Activated CD4-positive, alpha-beta T cell treated with anti-CD3 and anti-CD28 coated beads, Interleukin-2, amount 50 U/mL, for 16 hours (primary cell): ENCODE measurements around the gene THAP8.

Experiments used
- DNase-seq: peaks from one replicate; pipeline ENCODE4 v3.0.0-alpha.2; 2020

Gene THAP8

DNA sequence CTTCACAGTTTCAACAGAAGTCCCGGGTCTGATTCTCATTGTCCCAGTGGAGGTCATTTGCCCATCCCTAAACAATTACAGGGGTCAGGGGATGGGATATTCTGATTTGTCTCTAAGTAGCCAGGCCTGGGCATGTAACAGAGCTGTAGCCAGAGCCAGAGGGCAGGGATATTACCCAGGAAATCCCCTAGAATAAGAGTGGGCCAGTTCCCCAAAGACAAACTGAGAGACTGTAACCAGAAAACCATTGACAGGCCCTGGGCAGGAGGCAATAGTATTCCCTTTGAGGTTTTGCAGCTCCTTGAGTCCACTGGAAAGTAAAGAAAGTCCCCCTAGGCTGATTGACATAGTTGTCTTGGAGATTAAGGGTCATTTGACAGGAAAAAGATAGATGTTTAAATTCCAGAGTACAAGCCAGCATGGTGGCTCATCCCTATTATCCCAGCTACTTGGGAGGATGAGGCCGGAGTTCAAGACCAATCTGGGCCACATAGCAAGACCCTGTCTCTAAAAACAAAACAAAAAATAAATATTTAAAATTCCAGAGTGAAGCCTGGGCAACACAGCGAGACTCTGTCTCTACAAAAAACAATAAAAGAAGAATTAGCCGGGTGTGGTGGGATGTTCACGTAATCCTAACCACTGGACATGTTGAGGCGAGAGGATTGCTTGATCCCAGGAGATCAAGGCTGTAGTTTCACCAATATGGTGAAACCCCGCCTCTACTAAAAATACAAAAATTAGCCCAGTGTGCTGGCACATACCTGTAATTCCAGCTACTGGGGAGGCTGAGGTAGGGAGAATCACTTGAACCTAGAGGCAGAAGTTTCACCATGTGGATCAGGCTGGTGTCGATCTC lies 60.9 kb downstream of the THAP8 start:
- no peak for DNase-seq

DNA sequence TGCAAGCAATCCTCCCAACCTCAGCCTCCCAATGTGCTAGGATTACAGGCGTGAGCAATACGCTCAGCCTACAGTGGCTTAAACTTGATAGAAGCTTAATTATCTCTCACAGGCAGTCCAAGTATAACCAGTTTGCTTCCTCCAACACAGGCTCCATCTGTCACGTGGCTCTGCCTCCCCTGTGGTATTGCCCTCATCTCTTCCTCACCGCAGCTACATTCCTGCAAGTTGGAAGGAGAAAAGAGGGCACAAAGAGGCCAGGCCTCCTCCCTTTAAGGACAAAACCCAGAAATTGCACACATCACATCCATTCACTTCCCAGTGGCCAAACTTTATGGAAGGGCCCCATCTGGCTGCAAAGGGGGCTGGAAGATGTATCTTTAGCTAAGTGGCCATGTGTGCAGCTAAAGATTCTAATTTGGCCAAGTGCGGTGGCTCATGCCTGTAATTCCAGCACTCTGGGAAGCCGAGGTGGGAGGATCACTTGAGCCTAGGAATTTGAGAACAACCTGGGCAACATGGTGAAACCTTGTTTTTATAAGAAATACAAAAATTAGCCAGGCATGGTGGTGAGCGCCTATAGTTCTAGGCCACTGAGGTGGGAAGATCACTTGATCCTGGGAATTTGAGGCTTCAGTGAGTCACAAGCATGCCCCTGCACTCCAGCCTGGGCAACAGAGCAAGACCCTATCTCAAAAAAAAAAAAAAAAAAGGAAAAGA lies 62.2 kb downstream of the THAP8 start:
- DNase-seq = no peak

DNA sequence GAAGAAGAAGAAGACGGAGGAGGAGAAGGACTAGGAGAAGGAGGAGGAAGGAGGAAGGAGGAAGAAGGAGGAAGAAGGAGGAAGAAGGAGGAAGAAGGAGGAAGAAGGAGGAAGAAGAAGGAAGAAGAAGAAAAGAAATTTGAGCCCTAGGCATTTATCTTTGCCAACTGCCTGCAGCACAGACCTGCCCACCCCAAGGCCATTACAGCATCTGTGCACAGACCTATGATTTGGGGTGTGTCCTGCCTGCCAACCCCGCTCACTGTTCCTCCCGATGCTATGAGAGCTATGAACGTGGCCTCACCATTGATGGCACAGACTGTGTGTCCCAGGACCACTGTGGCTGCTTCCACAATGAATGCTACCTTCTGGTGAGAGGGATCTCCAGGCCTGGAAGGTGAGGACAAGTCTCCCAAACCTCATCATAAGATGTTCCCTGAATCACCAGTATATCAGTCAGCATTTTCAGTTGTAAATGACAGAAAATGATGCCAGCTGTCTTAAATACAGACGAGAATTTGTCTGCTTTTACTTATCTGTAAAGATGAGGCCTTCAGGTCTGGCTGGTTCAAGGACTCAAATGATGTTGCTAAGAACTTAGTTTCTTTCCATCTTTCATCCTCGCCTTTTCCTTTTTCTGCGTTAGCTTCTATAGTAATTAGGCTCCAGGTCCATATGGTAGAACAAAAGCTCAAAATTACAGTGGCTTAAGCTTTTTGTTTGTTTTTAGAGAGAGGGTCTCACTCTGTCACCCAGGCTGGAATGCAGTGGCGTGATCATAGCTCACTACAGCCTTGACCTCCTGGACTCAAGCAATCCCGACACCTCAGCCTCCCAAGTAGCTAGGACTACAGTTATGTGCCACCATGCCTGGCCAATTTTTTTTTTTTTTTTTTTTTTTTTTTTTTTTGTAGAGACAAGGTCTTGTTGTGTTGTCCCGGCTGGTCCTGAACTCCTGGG lies 63.0 kb downstream of the THAP8 start:
- DNase-seq = no peak

DNA sequence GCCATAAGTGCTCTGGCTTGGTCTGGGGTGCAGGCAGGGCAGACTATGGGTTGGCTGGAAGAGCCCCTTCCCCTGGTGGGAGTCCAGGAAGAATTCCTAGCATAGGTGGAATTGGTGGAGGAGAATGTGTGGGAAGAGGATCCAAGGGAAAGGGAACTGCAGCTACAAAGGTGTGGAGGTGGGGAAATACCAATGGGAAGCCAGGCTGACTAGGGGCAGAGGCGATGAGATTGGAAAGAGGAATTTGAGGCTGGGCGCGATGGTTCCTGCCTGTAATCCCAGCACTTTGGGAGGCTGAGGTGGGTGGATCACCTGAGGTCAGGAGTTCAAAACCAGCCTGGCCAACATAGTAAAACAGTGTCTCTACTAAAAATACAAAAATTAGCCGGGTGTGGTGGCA lies 63.9 kb downstream of the THAP8 start:
- DNase-seq = no peak

DNA sequence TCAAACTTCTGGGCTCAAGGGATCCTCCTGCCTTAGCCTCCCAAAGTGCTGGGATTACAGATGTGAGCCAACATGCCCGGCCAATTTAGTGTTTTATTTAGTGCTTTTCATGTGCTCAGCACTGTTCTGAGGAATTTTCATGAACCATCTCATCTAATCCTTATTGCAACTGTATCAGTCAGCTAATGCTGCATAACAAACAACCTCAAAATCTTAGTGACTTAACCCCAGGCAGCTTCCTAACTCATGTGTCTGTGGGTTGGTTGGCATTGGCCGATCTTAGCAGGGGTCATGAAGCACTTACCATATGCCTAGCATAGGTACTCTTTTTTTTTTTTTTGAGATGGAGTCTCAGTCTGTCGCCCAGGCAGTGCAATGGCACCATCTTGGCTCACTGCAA lies 65.3 kb downstream of the THAP8 start:
- DNase-seq = no peak

DNA sequence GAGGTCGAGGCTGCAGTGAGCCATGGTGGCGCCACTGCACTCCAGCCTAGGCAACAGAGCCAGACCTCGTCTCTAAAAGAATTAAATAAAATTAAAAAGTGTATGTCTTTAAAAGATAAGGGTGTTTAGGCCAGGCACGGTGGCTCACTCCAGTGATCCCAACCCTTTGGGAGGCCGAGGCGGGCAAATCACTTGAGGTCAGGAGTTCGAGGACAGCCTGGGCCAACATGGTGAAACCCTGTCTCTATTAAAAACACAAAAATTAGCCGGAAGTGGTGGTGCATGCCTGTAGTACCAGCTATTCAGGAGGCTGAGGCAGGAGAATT lies 66.6 kb downstream of the THAP8 start:
- no peak for DNase-seq

DNA sequence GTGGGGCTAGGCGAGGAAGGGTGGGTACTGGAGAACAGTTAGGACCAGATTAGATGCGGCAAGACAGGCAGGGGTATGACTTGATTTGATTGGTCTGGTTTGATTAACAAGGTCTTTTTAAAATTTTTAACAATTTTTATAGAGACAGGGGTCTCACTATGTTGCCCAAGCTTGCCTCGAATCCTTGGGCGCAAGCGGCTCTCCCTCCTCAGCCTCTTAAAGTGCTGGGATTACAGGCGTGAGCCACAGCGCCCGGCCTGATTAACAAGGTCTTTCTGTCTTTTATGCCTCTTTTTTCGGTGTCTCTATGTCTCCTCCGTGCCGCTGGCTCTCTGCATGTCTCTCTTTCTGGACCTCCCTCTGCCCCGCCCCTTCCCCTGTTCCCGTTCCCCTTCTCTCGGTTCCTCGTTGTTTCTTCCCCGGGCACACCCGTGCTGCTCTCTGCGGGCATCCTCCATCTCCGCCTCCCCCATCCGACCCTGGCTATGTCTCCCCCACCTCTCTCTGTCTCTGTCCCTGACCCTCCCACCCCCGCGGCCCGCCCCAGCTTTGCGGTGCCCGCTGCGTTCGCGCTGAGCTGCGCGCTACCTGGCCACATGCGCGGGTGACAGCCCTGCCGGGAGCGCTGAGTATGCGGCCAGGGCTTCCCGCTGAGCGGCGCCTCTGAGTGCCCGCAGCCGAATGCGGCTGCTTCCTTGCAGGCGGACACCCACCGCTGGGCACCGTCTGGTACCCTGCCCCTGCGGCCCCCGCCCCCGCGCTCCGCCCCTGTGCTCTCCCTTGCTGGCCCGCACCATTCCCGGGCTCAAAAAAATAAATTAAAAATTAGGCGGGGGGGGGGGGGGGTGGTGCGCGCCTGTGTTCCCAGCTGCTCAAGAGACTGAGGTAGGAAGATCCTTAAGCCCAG lies 67.2 kb downstream of the THAP8 start:
- DNase-seq = no peak

DNA sequence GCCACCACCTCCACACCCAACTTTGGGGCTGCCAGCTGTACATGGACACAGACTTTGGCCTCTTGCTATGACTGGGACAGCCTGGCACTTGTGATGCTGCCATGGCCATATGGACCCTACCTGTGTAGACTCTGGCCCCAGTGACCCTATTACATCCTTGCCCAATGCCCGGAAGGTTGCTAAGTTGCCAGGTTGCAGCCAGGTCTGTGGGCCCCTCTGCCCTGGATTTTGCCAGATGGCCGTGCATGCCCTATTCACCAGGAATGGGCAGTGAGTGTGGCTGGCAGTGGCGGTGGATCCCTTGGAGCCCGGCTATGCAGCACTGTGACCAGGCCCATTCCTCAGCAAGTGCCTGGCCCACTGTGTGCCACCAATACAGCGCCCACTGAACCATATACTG lies 68.0 kb downstream of the THAP8 start:
- no peak for DNase-seq
